SH-SY5Y (cell line): Measurements from ENCODE around the gene DBP.

Experiments
- GATA2 ChIP-seq: IDR thresholded peaks from 2 replicates; pipeline ENCODE4 v1.6.1; 2011; ENCODE audit warnings: mild to moderate bottlenecking, low read depth, low read length
- GATA3 ChIP-seq: IDR thresholded peaks from 2 replicates; pipeline ENCODE4 v1.6.1; 2011; ENCODE audit warnings: low read depth, mild to moderate bottlenecking, low read length, moderate library complexity

The DBP gene

DNA sequence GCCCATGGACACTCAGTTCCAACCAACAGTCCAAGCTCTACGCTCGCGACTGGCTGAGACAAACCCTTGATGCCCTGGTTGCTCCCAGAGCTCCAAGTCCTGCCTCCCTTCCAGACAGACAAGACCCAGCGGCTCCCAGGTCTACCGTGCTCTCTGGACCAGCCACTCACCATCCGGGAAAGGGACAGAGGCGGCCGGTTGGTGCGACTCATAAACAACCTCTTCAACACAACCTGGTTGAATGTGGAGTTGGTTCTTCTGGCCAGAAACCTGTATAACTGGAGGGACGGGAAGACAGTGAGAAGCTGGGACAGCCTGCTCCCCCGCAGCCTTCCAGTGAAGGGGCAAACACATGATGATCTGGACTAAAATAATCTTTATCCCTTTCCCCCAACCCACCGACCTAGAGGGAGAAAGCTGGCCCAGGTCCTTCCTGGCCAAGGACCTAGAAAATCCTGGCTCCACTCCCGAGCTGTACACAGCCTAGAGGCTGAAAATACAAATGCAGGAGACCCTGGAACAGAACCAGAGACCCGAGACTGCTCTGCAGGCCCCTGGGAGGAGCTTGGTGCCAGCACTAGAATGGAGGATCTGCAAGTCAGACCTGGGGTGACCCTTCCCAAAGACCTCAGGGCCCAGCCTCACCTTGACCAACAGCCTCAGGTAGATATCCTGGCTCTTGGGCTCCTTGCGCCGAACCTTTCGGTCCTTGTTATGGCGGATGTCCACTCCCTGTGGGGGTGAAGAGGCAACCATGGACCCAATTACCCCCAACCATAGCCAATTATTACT lies 19.8 kb downstream of the DBP start:
- no peak for TF ChIP-seq GATA3
- TF ChIP-seq GATA2: no peak

DNA sequence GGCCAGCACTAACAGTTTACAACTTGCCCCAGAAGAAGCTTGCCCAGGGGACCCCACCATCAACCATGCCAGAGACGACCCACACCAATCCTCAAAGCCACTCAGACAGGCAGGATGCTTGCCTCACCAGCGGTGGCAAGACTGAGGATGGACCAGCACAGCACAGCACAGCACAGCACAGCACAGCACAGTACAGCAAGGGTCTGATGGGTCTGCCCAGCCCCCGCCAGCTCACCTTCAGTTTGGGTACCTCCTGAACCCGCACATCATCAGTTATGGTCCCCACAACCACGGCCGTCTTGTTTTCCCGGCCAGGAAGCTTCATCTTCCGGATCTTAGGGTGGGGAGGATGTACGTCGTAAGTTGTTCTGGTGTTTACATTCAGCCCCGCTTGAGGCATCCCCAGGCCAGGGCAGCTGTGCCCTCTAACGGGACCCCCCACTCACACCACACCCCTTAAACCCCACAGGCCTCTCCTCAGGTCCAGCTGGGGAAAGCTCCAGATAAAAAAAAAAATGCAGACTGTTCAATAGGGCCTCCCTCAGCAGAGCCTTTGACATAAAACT lies 20.6 kb downstream of the DBP start:
- TF ChIP-seq GATA3 (no peak), GATA2 (no peak)

DNA sequence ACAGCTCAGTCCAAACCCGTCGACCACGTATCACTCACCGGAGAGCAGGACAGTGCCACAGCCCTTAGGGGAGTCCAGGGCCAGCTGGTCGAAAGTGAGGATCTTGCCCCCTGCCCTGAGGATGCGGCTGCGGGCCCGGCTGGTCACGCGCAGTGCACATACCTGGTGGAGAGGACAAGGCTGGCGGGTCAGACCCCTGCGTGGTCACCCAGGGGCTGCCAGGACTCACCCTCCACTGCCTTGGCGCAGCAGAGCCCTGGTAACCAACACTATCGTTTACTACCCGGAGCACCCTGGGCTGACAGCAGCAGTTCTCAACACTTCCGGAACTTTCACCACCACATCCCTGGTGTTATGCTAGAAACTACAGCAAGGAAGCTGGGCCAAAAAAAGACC lies 21.1 kb downstream of the DBP start:
- TF ChIP-seq GATA3: no peak
- no peak for TF ChIP-seq GATA2

DNA sequence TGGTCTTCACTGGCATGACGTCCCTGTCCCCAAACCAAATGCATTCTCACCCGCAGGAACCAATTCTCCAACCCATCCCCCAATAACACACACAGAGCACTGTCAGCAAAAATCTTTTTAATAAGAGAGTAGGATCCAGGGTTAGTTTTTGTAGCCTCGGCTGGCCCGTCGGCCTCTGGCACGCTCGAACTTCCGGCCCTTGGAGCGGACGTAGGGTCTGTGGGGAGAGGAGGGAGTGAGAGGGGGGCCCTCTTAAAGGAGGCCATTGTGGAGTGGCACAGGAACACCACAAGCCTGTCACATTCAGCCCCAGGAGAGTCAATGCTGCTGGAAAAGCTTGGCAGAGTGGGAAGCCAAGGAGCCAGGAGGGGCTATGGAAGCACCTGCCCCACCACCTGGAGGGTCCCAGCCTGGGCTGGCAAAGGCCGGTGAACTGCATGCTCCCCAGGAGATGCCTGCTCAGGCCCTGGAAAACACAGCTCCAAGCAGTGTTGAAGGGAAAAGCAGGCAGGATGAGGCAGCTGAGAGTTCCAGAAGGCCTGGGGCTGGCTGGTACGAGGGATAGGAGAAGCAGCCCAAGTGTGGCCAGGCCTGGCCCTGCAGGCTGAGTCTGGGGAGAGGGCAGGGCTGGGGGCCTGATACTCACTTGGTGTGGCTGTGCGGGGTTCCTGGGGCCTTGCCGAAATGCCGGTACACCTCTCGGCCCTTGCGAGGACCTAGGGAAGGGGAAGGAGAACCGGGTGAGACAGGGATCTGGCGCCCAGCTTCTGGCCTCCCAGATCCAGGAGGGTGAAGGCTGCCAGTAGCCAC lies 21.7 kb downstream of the DBP start:
- no peak for TF ChIP-seq GATA3

DNA sequence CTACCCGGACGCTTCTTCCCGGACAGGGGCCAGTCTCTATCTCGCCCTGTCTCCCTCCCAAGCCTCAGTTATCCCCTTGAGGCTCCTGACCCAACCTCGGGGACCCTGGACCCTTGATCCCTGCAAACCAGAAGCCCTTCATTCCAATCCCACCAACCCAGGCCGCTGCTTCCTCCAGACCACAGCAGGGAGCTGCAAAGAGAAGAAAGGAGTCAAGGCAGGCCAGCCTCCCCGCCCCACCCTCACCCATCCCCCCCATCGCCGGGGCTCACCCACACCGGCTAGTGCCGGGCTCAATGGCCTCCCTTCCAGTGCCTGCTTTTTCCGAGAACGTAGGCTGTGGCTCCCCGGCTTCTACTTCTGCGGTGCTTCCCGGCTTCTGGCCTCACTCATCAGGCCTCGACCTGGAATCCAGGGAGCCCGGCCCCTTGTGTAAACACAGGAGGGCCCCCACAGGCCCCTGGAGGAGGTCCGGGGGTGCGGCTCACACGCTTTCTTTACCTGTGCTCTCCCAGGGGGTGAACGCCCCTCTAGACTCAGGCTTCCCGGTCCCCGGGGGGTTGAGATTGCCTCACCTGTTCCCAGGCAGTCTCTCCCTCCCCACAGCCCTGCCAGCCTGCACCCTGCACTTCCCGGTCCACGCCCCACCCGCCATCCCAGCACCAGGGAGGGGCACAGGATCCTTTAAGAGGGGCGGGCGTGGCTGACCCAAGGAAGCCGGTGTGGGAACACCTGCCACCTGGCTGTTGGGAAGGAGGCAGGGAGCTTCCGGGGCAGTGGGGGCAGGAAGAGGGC lies 22.5 kb downstream of the DBP start, which contains the start of gene FAM83E:
Gene FAM83E, minus strand, starts transcription at position 641 of the 795 bp plus-strand sequence. CDS start 1,704 bp downstream, outside the sequence.
- TF ChIP-seq GATA2: no peak
- no peak for TF ChIP-seq GATA3

DNA sequence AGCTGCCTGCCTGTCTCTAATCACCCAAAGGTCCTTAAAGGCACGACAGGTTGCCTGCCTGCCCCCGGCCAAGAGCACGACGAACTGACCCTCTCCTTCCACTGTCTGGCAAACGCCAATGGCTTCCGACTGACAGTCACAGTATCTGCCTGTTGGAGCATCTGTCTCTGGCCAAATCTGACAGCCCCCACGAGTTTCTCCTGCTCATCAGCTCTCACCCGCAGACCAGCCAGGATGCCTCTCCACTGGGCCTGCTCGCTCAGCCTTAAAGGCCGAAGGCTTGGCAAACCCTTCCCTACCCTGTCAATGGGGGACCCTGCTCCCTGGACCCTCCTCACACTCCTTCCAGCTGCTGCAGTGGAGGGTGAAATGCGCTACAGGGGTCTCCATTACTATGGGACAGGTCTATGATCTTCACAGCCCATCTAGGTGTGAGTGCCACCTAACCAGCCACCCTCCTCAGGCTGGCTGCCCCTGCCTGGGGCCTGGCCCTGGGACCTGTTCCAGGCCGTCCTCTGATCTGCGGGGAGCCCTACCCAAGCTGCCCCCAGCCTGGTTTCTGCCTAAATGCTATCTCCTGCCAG lies 23.2 kb downstream of the DBP start:
- TF ChIP-seq GATA2 (no peak), GATA3 (no peak)

DNA sequence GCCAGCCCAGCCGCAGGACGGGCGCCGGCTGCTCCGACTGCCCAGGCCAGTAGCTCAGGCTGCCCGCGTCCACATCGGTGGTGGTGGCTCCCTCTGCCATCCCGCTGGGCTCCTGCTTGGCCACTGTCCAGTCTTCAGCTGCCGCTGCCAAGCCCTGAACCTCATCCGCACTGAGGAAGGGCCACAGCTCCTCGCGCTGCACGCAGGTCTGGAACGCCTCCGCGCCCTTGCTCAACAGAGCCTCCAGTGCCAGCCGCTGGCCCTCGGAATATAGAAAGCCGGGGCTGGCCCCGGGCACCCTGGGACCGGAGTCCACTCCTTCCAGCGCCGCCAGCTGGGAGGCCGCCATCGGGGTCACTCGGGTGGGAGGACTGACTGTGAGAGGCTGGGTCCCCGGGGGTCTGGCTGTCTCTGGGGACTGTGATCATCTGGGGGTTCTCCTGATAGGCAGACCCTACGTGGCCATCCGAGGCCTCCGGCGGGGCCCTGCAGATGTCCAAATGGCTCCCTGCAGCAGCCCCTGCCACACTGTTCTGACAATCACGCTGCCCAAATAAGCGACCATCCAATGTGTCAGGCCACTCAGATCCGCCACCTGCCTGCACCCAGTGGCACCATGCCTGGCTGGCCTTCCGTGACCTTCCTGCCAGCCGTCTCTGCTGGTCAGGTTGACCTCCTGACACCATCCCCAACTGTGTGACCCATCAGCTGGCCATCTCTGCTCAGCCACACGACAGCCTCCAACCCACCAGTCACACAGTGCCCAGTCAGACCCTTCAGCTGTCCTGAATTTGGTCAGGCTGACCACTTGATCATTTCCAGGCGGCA lies 23.9 kb downstream of the DBP start:
- TF ChIP-seq GATA2 (no peak), GATA3 (no peak)

DNA sequence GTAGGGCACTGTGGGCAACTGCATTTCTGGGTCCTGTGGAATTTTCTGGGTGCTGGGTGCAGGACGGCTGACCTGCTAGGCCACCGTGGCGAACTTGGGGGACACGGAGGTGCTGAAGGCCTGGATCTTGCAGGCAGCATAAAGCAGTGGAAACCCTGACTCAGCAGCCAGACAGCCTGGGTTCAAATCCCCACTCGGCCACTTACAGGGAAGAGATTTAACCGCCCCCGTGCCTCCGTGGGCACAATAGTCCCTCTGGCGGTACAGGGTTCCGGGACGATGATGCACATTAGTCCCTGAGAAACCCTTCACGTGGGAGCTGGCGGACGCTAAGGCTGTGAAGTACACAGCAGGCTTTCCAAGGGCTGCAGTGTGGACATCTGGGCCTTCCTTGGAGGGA lies 25.3 kb downstream of the DBP start:
- TF ChIP-seq GATA3 (no peak), GATA2 (no peak)

DNA sequence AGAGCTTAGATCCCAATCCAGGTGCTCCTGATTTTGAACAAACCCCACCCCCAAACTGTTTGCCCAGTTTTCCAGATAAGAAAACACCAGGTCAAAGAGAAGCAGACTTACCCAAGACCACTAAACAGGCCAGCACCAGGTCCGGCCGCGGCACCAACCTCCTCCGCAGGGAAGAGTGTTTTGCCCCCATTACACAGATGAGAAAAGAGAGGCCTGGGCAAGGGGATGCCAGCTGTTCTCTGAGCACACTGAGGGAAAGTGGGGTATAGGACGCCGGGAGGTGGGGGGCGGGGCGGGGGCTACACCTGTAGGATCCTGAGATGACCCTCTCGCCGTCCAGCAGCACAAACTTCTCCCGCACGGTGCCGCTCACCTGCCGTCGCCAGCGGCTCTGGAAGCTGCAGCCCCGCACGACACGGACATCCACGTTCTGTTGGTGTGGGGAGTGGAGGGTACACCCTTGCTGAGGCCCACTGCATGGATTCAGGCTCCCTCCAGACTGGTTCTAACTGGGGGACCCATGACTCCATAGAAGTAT lies 27.5 kb downstream of the DBP start:
- TF ChIP-seq GATA3: no peak
- TF ChIP-seq GATA2: no peak

DNA sequence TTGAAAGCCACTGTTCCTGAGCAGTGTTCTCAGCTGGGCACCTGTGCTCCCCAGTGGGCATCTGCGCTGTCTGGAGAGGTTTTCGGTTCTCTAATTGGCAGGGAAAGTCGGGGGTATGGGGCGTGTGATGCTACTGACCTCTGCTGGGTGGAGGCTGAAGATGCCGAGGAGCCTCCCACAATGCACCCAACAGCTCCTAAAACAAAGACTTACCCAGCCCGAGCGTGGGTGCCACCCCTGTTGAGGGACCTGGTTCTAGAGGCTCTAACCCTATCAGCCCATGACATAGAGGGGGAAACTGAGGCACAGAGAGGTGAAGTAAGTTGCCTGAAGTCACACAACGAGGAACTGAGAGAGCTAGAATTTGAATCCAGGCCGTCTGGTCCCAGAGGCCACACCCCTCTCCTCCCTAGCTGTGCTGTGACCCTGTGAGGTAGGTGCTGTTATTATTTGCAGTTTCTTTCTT lies 28.3 kb downstream of the DBP start:
- no peak for TF ChIP-seq GATA2

DNA sequence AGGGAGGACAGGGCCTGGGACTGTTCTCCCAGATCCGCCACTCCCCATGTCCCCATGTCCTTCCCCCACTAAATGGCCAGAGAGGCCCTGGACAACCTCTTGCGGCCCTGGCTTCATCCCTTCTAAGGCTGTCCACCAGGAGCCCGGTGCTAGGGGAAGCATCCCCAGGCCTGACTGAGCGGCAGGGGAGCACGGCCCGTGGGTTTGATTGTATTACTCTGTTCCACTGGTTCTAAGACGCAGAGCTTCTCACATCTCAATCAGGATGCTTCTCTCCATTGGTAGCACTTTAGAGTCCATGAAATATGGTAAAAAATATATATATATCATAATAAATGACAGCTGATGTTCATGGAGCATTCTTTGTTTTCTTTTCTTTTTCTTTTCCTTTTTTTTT lies 29.8 kb downstream of the DBP start:
- TF ChIP-seq GATA2 (no peak), GATA3 (no peak)

DNA sequence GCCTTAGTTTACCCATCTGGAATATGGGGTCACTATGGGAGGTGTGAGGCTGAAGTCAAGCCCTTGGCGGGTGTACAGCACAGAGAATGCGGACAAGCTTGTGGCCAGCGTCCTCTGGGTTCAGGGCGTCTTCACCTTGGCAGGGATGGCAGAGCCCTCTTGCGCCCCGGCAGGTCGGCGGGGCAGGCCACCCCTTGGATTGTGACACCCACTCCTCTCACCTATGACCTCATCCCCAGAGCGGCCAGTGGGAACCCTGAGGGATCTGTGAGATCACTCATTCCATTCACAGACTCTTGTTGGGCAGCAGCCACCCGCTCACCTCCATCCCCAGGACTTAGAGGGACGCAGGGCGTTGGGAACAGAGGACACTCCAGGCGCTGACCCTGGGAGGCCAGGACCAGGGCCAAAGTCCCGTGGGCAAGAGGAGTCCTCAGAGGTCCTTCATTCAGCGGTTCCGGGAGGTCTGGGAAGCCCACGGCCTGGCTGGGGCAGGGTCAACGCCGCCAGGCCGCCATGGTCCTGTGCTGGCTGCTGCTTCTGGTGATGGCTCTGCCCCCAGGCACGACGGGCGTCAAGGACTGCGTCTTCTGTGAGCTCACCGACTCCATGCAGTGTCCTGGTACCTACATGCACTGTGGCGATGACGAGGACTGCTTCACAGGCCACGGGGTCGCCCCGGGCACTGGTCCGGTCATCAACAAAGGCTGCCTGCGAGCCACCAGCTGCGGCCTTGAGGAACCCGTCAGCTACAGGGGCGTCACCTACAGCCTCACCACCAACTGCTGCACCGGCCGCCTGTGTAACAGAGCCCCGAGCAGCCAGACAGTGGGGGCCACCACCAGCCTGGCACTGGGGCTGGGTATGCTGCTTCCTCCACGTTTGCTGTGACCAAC lies 30.5 kb downstream of the DBP start, which contains the start of gene SPACA4:
Gene SPACA4, plus strand, starts transcription at position 280 of the 896 bp plus-strand sequence. Its CDS starts 237 bp downstream, at position 517.
- TF ChIP-seq GATA3 (no peak), GATA2 (no peak)
